ENCODE results near the gene FAP.

Gene FAP

DNA sequence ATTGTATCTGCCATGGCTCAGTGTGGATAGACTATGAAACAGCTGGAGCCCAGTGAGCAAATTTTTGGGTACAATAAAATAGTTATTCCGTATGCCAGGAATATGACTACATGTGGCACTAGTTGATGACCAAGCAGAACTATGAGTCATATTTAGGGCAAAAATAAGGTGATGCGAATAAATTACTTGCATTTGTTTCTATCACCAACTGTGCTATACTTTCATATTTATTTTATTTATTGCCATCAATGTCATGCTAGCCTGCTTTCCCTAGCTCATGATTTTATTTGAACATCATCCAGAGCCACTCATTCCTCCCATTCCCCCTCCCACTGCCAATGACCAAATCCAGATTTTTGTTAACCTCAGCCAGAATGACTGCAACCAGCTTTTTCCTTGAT lies 13.3 kb upstream of the FAP start:
- Histone ChIP-seq H3K27me3 (ENCODE audit: low read depth) (peaks cover 3% of the 10 kb centered on the region; the same call in 1 of the 2 replicates), H3K4me1 (peaks cover under 1% of the 10 kb centered on the region; the same call in 1 of the 2 replicates), H3K9me3 (no peaks in the 10 kb centered on the region), H3K4me3 (no peak overlapping the region), H3K36me3 (replicated peaks) (no peaks in the 10 kb centered on the region)
- in situ Hi-C loops (cut with MboI; ENCODE audit: low sequenced_read_pairs) = no loop called here
- DNase-seq (ENCODE audit: low spot score in 2 of 2) = no peak

DNA sequence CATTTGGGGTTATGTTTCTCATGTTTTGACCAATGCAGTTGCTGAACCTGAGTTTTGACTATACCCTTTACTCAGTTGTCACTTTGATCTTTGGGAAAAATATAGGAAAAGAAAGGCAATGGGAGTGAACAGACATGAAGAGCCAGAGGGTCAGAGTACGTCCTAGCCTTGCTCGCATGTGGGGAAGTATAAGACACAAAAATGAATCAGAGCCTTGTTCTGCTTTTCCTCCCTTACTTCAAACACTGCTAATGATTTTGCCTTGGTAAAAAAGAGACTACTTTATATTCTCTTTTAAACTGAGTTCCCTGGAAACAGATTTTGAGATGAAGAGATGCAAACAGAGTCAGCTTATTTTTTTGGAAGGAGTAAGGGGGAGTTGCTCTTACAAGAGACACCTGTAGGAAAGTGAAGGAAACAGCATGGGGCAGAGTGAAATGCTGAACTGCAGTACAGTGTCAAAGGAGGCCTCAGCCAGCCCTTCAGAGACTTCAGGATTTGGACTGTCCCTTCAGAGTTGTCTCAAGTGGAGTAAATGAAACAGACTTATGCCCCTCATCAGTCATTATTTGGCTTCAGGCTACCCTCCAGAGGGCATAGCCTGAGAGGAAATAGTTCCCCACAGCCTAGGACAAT lies 11.1 kb upstream of the FAP start:
- no peak for DNase-seq (ENCODE audit: low spot score in 2 of 2)

DNA sequence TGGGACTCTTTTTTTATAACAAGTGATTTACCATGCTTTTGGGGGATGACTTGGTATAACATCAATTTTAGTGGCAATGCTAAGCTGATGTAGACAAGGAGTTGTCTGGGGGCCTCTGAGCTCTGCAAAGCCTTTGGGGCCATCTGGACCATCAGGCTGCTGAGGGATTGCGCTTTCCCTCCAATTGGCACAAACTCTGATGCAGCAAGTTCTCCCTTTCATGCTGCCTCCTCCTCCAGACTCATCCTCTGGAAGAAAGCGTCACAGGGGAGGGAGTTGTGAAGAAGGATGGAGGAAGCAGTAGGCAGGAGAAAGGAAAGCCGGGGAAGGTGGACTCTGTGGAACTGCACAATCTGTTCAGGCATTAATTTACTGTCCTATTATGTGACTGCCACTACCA lies 10.2 kb upstream of the FAP start:
- no peak for DNase-seq (ENCODE audit: low spot score in 2 of 2)
- in situ Hi-C loops (cut with MboI; ENCODE audit: low sequenced_read_pairs) = no loop called here

More for the DNA sequence above, 11.1 kb upstream of the FAP start:
- Histone ChIP-seq H3K4me3 (no peak overlapping the region), H3K9me3 (no peaks in the 10 kb centered on the region), H3K27me3 (ENCODE audit: low read depth) (peaks cover 3% of the 10 kb centered on the region; the same call in 1 of the 2 replicates), H3K36me3 (replicated peaks) (no peaks in the 10 kb centered on the region), H3K4me1 (no peaks in the 10 kb centered on the region)
- in situ Hi-C loops (cut with MboI; ENCODE audit: low sequenced_read_pairs) = no loop called here

DNA sequence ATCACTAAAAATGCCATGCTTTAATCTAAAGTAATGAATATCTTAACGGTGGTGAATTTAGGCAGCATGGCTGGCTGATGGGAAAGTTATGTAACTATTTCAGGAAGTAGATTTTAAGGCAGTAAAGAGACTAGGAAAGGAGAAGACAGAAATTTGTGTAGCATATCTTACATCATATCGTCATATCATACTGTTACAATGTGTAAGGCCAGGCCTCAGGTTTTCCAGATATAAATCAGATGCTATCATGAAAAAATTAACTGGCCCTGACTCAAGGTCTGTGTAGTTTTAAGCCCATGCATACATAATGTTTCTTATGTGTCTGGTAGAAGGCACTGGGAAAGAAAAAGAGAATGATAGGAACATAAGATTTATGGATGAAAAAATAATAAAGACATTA lies 8.9 kb upstream of the FAP start:
- Histone ChIP-seq H3K36me3 (replicated peaks) (no peaks in the 10 kb centered on the region), H3K4me1 (no peaks in the 10 kb centered on the region), H3K27me3 (ENCODE audit: low read depth) (no peaks in the 10 kb centered on the region; the same call in 1 of the 2 replicates), H3K4me3 (no peak overlapping the region), H3K9me3 (no peaks in the 10 kb centered on the region)
- in situ Hi-C loops (cut with MboI; ENCODE audit: low sequenced_read_pairs) = no loop called here
- DNase-seq (ENCODE audit: low spot score in 2 of 2) = no peak

More for the DNA sequence above, 10.2 kb upstream of the FAP start:
- H3K36me3 ChIP-seq (replicated peaks) = no peaks in the 10 kb centered on the region
- no peaks in the 10 kb centered on the region for H3K4me1 ChIP-seq
- H3K4me3 ChIP-seq = no peak overlapping the region
- H3K9me3 ChIP-seq = no peaks in the 10 kb centered on the region
- H3K27me3 ChIP-seq (ENCODE audit: low read depth) = no peaks in the 10 kb centered on the region; the same call in 1 of the 2 replicates

DNA sequence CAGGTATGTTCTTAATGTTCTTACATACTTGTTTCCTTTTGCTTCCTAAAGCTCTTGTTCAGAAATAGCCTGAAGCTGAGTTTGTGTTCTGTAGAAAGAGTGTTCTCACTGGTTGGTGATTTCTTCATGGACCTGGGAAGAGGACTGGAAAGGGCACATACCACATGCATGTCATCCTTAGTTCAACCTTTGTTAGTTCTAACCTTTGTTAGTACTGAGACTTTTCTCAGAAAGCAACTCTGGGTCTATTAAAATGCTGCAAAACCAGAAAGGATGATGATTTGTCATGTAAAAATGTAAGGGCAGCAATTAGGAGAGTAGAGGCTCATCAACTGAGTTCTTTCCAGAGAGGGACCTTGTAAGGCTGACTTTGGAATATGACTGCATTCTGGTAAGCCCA lies 2.5 kb upstream of the FAP start:
- Histone ChIP-seq H3K4me3 (no peak overlapping the region), H3K4me1 (no peaks in the 10 kb centered on the region), H3K36me3 (replicated peaks) (no peaks in the 10 kb centered on the region), H3K9me3 (no peaks in the 10 kb centered on the region), H3K27me3 (ENCODE audit: low read depth) (no peaks in the 10 kb centered on the region; the same call in 1 of the 2 replicates)
- no peak for DNase-seq (ENCODE audit: low spot score in 2 of 2)
- in situ Hi-C loops (cut with MboI; ENCODE audit: low sequenced_read_pairs) = no loop called here

DNA sequence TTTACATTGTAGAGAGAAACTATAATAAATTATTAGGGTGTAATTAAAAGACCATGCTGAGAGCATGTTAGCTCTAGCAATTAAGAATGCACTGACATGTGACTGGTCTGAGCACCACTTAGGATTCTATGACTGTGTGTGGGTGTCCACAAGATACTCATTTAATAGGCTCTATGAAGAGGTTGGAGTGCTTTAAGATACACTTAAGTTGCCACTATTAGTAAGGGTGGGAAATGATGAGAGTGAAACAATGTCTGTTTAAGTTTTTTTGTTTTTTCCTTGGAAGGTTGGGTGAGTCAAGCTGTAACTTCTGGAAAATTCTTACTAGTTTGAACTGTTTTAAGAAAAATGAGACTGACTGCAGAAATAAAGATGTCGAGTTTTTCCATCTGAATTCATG lies 1.8 kb upstream of the FAP start:
- no peaks in the 10 kb centered on the region; the same call in 1 of the 2 replicates for H3K27me3 ChIP-seq (ENCODE audit: low read depth)
- in situ Hi-C loops (cut with MboI; ENCODE audit: low sequenced_read_pairs) = no loop called here
- H3K4me3 ChIP-seq = no peak overlapping the region
- no peaks in the 10 kb centered on the region for H3K4me1 ChIP-seq
- no peaks in the 10 kb centered on the region for H3K9me3 ChIP-seq
- no peaks in the 10 kb centered on the region for H3K36me3 ChIP-seq (replicated peaks)
- DNase-seq (ENCODE audit: low spot score in 2 of 2) = no peak

DNA sequence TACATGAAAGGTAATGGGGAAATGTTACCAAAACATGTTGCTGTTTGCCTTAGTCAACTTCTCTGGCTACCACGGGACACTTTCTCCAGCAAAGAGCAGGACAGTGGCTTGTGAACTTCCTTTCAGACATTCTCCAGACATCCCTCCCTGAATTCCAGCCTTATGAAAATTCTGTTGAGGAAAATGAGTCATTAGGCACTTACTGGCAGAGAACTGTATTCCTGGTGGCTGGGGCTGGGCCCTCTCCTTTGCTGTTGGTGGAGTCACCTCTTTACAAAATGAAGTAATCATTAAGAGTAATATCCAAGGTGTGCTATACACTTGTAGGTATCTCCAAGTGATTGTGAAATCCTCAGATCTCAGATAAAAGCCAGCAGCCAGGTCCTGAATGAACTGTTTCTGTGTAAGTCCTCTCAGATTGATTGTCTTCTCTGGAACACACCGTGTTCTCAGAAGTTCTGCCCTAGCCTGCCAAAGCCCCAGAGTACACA lies 1.3 kb upstream of the FAP start:
- no peak for DNase-seq (ENCODE audit: low spot score in 2 of 2)

DNA sequence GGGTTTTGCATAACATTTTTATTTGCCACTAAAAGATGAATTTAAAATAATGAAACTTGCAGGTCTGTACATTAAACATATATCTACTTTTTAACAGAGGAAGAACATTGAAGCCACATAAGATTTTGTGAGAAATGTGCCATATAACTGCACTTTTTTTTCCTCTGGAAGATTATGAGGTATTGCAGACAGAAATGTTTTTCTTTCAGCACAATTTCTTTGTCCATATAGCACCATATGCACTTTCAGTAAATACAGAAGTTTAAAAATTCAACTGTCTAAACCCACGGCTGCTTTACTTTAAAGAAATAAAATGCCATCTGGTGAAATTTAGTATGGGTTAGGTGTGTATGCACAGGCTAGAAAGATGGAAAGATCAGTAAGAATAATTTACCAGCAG lies 470 bp upstream of the FAP start:
- H3K9me3 ChIP-seq = no peaks in the 10 kb centered on the region
- H3K27me3 ChIP-seq (ENCODE audit: low read depth) = no peaks in the 10 kb centered on the region; the same call in 1 of the 2 replicates
- H3K4me1 ChIP-seq = no peaks in the 10 kb centered on the region
- in situ Hi-C loops (cut with MboI; ENCODE audit: low sequenced_read_pairs) = no loop called here
- H3K4me3 ChIP-seq = no peak overlapping the region
- no peaks in the 10 kb centered on the region for H3K36me3 ChIP-seq (replicated peaks)
- no peak for DNase-seq (ENCODE audit: low spot score in 2 of 2)

More for the DNA sequence above, 1.3 kb upstream of the FAP start:
- in situ Hi-C loops (cut with MboI; ENCODE audit: low sequenced_read_pairs) = no loop called here
- Histone ChIP-seq H3K4me3 (no peak overlapping the region), H3K9me3 (no peaks in the 10 kb centered on the region), H3K4me1 (no peaks in the 10 kb centered on the region), H3K36me3 (replicated peaks) (no peaks in the 10 kb centered on the region), H3K27me3 (ENCODE audit: low read depth) (no peaks in the 10 kb centered on the region; the same call in 1 of the 2 replicates)

DNA sequence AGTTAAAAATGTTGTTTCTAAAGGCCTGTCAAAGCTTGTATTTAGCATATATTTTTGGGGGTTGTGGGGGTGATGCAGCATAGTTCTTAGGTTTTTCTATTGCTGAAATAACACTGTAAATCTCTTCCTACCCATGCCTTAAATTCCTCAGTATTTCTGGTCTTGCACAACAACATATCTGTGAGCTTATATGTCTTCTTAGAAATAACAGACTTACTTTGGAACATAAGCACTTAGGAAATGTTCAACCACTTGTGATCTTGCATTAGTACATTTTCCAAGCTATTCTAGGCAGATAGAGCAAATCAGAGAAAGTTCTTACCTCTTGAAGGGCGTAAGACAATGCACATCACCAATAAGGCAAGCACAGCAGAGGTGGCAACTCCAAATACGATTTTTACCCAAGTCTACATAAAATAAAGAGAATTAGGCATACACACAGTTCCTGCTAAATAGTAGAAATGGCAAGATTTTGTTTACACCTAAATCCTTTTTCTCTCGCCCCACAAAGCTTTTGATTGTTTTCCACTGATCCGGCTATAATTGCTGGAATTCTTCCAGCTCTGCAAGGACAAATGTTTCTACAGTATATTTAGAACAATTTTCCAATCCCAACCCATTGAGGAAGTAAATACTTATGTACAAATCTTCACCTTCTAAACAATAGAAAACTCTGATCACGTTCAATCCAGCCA lies 512 bp downstream of the FAP start:
- Histone ChIP-seq H3K4me1 (no peaks in the 10 kb centered on the region), H3K36me3 (replicated peaks) (no peaks in the 10 kb centered on the region), H3K9me3 (no peaks in the 10 kb centered on the region), H3K27me3 (ENCODE audit: low read depth) (no peaks in the 10 kb centered on the region; the same call in 1 of the 2 replicates), H3K4me3 (no peak overlapping the region)
- no peak for DNase-seq (ENCODE audit: low spot score in 2 of 2)
- in situ Hi-C loops (cut with MboI; ENCODE audit: low sequenced_read_pairs) = no loop called here

DNA sequence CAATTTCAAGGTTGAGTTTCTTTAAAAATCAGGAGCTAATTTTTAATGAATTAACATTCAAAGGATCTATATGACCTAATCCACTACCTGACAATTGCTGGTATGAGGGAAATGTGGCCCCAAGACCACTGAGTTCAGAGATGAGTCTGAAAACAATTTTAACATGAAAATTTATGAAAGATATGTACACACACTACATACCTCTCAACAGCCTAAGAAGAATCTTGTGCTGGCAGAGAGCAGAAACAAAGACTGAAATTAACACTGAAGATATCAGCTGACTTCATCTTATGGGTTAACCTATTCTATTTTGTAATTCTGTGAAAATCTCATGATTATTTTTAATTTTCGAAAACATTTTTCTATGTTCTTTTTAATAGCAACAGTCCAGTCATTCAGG lies 1.7 kb downstream of the FAP start:
- no peaks in the 10 kb centered on the region for H3K4me1 ChIP-seq
- in situ Hi-C loops (cut with MboI; ENCODE audit: low sequenced_read_pairs) = no loop called here
- no peaks in the 10 kb centered on the region for H3K36me3 ChIP-seq (replicated peaks)
- no peak overlapping the region for H3K4me3 ChIP-seq
- no peaks in the 10 kb centered on the region for H3K9me3 ChIP-seq
- no peak for DNase-seq (ENCODE audit: low spot score in 2 of 2)
- H3K27me3 ChIP-seq (ENCODE audit: low read depth) = no peaks in the 10 kb centered on the region; the same call in 1 of the 2 replicates

DNA sequence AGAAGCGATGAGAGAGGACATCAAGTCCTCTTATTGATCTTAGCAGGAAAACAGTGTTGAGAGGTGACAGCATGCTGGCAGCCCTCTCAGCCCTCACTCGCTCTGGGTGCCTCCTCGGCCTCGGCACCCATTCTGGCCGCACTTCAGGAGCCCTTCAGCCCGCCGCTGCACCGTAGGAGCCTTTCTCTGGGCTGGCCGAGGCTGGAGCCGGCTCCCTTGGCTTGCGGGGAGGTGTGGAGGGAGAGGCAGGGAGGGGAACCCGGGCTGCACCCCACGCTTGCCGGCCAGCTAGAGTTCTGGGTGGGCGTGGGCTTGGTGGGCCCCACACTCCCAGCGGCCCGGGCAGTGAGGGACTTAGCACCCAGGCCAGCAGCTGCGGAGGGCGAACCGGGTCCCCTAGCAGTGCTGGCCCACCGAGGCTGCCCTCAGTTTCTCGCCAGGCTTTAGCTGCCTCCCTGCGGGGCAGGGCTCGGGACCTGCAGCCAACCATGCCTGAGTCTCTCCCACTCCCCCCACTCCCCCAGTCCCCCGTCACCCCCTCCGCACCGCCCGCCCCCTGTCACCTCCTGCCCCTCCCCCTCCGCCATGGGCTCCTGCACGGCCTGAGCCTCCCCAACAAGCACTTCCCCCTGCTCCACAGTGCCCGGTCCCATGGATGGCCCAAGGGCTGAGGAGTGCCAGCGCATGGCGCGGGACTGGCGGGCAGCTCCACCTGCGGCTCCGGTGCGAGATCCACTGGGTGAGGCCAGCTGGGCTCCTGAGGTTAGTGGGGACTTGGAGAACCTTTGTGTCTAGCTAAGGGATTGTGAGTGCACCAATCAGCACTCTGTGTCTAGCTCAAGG lies 8.4 kb downstream of the FAP start:
- Histone ChIP-seq H3K4me1 (no peaks in the 10 kb centered on the region; the same call in 1 of the 2 replicates), H3K9me3 (no peaks in the 10 kb centered on the region), H3K4me3 (no peak overlapping the region), H3K36me3 (replicated peaks) (no peaks in the 10 kb centered on the region), H3K27me3 (ENCODE audit: low read depth) (no peaks in the 10 kb centered on the region)
- no peak for DNase-seq (ENCODE audit: low spot score in 2 of 2)
- in situ Hi-C loops (cut with MboI; ENCODE audit: low sequenced_read_pairs) = no loop called here

DNA sequence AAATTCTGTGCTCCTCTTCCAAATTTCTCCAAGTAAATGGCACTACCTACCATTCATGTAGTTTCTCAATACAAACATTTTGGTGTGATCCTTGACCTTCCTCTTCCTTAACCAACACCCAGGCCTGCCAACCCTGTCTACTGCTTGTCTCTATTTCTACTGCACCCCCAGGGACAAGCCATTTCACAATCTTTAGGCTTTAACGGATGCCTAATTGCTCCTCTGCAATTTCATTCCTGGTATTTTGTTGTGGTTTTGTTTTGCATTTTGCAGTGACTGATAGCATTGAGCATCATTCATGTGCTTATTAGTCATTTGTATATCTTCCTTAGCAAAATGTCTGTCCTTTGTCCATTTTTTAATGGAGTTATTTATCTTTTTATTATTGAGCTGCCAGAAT lies 10.0 kb downstream of the FAP start:
- Histone ChIP-seq H3K4me3 (no peak overlapping the region), H3K27me3 (ENCODE audit: low read depth) (no peaks in the 10 kb centered on the region), H3K4me1 (no peaks in the 10 kb centered on the region; the same call in 1 of the 2 replicates), H3K9me3 (no peaks in the 10 kb centered on the region), H3K36me3 (replicated peaks) (no peaks in the 10 kb centered on the region)
- in situ Hi-C loops (cut with MboI; ENCODE audit: low sequenced_read_pairs) = no loop called here
- DNase-seq (ENCODE audit: low spot score in 2 of 2) = no peak

DNA sequence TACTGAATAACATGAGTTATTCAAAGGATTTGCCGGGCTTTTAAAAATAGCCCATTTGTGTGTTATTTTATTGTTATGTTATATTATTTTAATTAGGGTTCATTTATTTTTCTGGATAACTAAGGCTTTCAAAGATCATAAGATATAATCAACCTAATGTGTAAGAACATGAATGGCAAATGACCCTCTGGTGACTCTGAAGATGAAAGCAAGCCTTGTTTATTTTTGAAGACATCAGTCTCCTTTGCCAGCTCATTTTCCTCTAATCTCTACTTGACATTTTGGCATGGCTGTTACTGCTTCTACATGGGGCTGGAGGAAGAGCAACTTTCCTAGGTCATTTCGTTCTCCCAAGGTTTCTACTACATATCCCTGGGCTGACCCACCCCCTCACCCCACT lies 10.6 kb downstream of the FAP start:
- DNase-seq (ENCODE audit: low spot score in 2 of 2) = no peak
- H3K9me3 ChIP-seq = no peaks in the 10 kb centered on the region
- H3K4me1 ChIP-seq = no peaks in the 10 kb centered on the region; the same call in 1 of the 2 replicates
- H3K27me3 ChIP-seq (ENCODE audit: low read depth) = no peaks in the 10 kb centered on the region
- H3K4me3 ChIP-seq = no peak overlapping the region
- in situ Hi-C loops (cut with MboI; ENCODE audit: low sequenced_read_pairs) = no loop called here
- no peaks in the 10 kb centered on the region for H3K36me3 ChIP-seq (replicated peaks)
